Measurements from ENCODE around the gene TAS1R1. TPM values are rescaled to one million over a fixed set of nuclear protein-coding genes. Genes with fewer than 3 reads are reported as not detected.

Gene TAS1R1
- total RNA-seq: not detected

- H3K9me3 Mint-ChIP-seq: no peaks in the 10 kb centered on the region
- H3K4me3 Mint-ChIP-seq: peak within 1 kb of the TSS; percentile 66
- no peak within 1 kb of the TSS for H3K27ac Mint-ChIP-seq
- H3K4me1 Mint-ChIP-seq: peaks cover 3% of the 10 kb centered on the region
- no peaks in the 10 kb centered on the region for H3K27me3 Mint-ChIP-seq
- no peak for ATAC-seq (replicated peaks)
- peaks cover 27% of the 10 kb centered on the region for H3K36me3 Mint-ChIP-seq (ENCODE audit: low read depth)
Observed at GRCh38 chr1:6554907-6555778, at the start of gene TAS1R1. TSS of gene TAS1R1 (plus strand) at chr1:6555307. CDS start at chr1:6555374, 67 bp downstream.

GRCh38 chr1:6505367-6506209, 49.5 kb upstream of the TAS1R1 start:
- H3K27ac Mint-ChIP-seq: no peak overlapping the region
- ATAC-seq (replicated peaks): no peak
- no peaks in the 10 kb centered on the region for H3K36me3 Mint-ChIP-seq (ENCODE audit: low read depth)
- no peaks in the 10 kb centered on the region for H3K4me1 Mint-ChIP-seq
- peaks cover 5% of the 10 kb centered on the region for H3K27me3 Mint-ChIP-seq
- H3K9me3 Mint-ChIP-seq: no peaks in the 10 kb centered on the region
- no peak overlapping the region for H3K4me3 Mint-ChIP-seq

- Mint-ChIP-seq H3K36me3 (ENCODE audit: low read depth) (no peaks in the 10 kb centered on the region), H3K9me3 (no peaks in the 10 kb centered on the region), H3K4me3 (no peak overlapping the region), H3K27ac (no peak overlapping the region), H3K27me3 (peaks cover 5% of the 10 kb centered on the region), H3K4me1 (no peaks in the 10 kb centered on the region)
- no peak for ATAC-seq (replicated peaks)
Observed at GRCh38 chr1:6506210-6507036, 48.7 kb upstream of the TAS1R1 start.

GRCh38 chr1:6507037-6507428, 48.1 kb upstream of the TAS1R1 start:
- H3K4me3 Mint-ChIP-seq: no peak overlapping the region

GRCh38 chr1:6507461-6507911, 47.6 kb upstream of the TAS1R1 start:
- Mint-ChIP-seq H3K9me3 (no peaks in the 10 kb centered on the region), H3K4me1 (no peaks in the 10 kb centered on the region), H3K36me3 (ENCODE audit: low read depth) (no peaks in the 10 kb centered on the region), H3K27me3 (peaks cover 5% of the 10 kb centered on the region), H3K4me3 (no peak overlapping the region), H3K27ac (no peak overlapping the region)
- ATAC-seq (replicated peaks): no peak

More at GRCh38 chr1:6507037-6507428, 48.1 kb upstream of the TAS1R1 start:
- H3K4me1 Mint-ChIP-seq: no peaks in the 10 kb centered on the region
- ATAC-seq (replicated peaks): no peak
- no peaks in the 10 kb centered on the region for H3K9me3 Mint-ChIP-seq
- H3K27me3 Mint-ChIP-seq: peaks cover 5% of the 10 kb centered on the region
- H3K36me3 Mint-ChIP-seq (ENCODE audit: low read depth): no peaks in the 10 kb centered on the region
- H3K27ac Mint-ChIP-seq: no peak overlapping the region

GRCh38 chr1:6508154-6508815, 46.8 kb upstream of the TAS1R1 start:
- Mint-ChIP-seq H3K4me3 (no peak overlapping the region), H3K4me1 (no peaks in the 10 kb centered on the region), H3K27ac (no peak overlapping the region), H3K27me3 (peaks cover 5% of the 10 kb centered on the region), H3K36me3 (ENCODE audit: low read depth) (no peaks in the 10 kb centered on the region), H3K9me3 (no peaks in the 10 kb centered on the region)
- no peak for ATAC-seq (replicated peaks)

- Mint-ChIP-seq H3K27ac (no peak overlapping the region), H3K9me3 (no peaks in the 10 kb centered on the region), H3K36me3 (ENCODE audit: low read depth) (no peaks in the 10 kb centered on the region), H3K27me3 (peaks cover 5% of the 10 kb centered on the region), H3K4me3 (no peak overlapping the region), H3K4me1 (no peaks in the 10 kb centered on the region)
- ATAC-seq (replicated peaks): no peak
Observed at GRCh38 chr1:6508816-6509189, 46.3 kb upstream of the TAS1R1 start.

GRCh38 chr1:6509220-6509918, 45.7 kb upstream of the TAS1R1 start:
- H3K36me3 Mint-ChIP-seq (ENCODE audit: low read depth): no peaks in the 10 kb centered on the region
- H3K9me3 Mint-ChIP-seq: no peaks in the 10 kb centered on the region
- H3K27me3 Mint-ChIP-seq: peaks cover 5% of the 10 kb centered on the region
- H3K4me3 Mint-ChIP-seq: no peak overlapping the region
- no peaks in the 10 kb centered on the region for H3K4me1 Mint-ChIP-seq
- no peak overlapping the region for H3K27ac Mint-ChIP-seq
- ATAC-seq (replicated peaks): no peak

- no peak for ATAC-seq (replicated peaks)
- H3K4me1 Mint-ChIP-seq: no peaks in the 10 kb centered on the region
- H3K4me3 Mint-ChIP-seq: no peak overlapping the region
- H3K27ac Mint-ChIP-seq: no peak overlapping the region
- H3K27me3 Mint-ChIP-seq: peaks cover 5% of the 10 kb centered on the region
- no peaks in the 10 kb centered on the region for H3K9me3 Mint-ChIP-seq
- H3K36me3 Mint-ChIP-seq (ENCODE audit: low read depth): no peaks in the 10 kb centered on the region
Observed at GRCh38 chr1:6509919-6510291, 45.2 kb upstream of the TAS1R1 start.

GRCh38 chr1:6510493-6510892, 44.6 kb upstream of the TAS1R1 start:
- no peaks in the 10 kb centered on the region for H3K9me3 Mint-ChIP-seq

GRCh38 chr1:6511056-6511455, 44.1 kb upstream of the TAS1R1 start:
- Mint-ChIP-seq H3K4me3 (no peak overlapping the region), H3K36me3 (ENCODE audit: low read depth) (no peaks in the 10 kb centered on the region), H3K9me3 (no peaks in the 10 kb centered on the region), H3K4me1 (no peaks in the 10 kb centered on the region), H3K27me3 (peaks cover 5% of the 10 kb centered on the region), H3K27ac (no peak overlapping the region)
- ATAC-seq (replicated peaks): no peak

More at GRCh38 chr1:6510493-6510892, 44.6 kb upstream of the TAS1R1 start:
- Mint-ChIP-seq H3K4me1 (no peaks in the 10 kb centered on the region), H3K36me3 (ENCODE audit: low read depth) (no peaks in the 10 kb centered on the region), H3K4me3 (no peak overlapping the region), H3K27me3 (peaks cover 5% of the 10 kb centered on the region), H3K27ac (no peak overlapping the region)
- no peak for ATAC-seq (replicated peaks)

GRCh38 chr1:6511561-6512244, 43.4 kb upstream of the TAS1R1 start:
- peaks cover 4% of the 10 kb centered on the region for H3K27me3 Mint-ChIP-seq
- H3K27ac Mint-ChIP-seq: no peak overlapping the region
- H3K4me3 Mint-ChIP-seq: no peak overlapping the region
- no peaks in the 10 kb centered on the region for H3K9me3 Mint-ChIP-seq
- H3K36me3 Mint-ChIP-seq (ENCODE audit: low read depth): no peaks in the 10 kb centered on the region
- H3K4me1 Mint-ChIP-seq: no peaks in the 10 kb centered on the region
- no peak for ATAC-seq (replicated peaks)

Data from activated T-helper 17 cell treated with anti-CD3 and anti-CD28 coated beads, Interleukin-2, amount 50 U/mL, for 72 hours (primary cell).